ENCODE results near the gene AFAP1L2.
"Not testable (repeated sequence)": the region's sequence is repeated elsewhere in the genome, so short reads cannot be mapped to it uniquely, and the experiment has no call there.

DNA sequence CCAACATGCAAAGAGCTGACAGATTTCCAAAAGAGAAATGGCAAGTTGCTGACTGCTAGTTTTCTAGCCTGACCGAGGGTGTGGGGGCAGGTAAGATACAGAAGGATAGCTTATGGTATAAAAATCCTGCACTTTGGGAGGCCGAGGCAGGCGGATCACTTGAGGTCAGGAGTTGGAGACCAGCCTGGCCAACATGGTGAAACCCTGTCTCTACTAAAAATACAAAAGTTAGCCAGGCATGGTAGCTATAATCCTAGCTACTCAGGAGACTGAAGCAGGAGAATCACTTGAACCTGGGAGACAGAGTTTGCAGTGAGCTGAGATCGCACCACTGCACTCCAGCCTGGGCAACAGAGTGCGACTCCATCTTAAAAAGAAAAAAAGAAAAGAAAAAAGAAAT, 70.9 kb downstream of the AFAP1L2 start:
- TF ChIP-seq, protein P1, sequence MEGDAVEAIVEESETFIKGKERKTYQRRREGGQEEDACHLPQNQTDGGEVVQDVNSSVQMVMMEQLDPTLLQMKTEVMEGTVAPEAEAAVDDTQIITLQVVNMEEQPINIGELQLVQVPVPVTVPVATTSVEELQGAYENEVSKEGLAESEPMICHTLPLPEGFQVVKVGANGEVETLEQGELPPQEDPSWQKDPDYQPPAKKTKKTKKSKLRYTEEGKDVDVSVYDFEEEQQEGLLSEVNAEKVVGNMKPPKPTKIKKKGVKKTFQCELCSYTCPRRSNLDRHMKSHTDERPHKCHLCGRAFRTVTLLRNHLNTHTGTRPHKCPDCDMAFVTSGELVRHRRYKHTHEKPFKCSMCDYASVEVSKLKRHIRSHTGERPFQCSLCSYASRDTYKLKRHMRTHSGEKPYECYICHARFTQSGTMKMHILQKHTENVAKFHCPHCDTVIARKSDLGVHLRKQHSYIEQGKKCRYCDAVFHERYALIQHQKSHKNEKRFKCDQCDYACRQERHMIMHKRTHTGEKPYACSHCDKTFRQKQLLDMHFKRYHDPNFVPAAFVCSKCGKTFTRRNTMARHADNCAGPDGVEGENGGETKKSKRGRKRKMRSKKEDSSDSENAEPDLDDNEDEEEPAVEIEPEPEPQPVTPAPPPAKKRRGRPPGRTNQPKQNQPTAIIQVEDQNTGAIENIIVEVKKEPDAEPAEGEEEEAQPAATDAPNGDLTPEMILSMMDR (IDR thresholded peaks at IDR 0.05): not testable (repeated sequence)
- not testable (repeated sequence) for TF ChIP-seq POLR2A, POLR2AphosphoS5 (IDR thresholded peaks at IDR 0.05)
